CD4-positive, alpha-beta T cell treated with Interleukin-12 subunit alpha and Interleukin-12 subunit beta, for 1 hour (primary cell): ENCODE results near the gene NPAS2.

Source experiments
- DNase-seq: peaks from one replicate; pipeline ENCODE4 v3.0.0-alpha.2; 2020

Gene NPAS2

DNA sequence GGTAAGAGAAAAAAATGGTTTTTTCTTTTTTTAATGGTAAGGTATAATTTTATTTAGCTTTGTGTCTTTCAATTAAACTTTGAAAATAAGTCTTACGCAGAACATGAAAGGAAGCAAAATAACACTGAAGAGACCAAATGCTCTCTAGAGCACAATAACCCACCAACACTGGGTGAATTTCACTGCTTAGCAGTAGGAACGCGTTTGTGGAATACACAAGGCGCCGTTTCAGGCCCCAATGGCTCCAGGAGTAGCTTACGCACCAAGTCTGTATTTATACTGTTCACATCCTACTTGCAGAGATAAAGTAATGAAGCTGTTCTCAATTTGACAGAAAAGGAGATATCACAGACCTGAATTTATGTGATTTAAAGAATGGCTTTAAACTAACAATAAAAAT is 205.6 kb downstream of the NPAS2 start:
- DNase-seq: no peak

DNA sequence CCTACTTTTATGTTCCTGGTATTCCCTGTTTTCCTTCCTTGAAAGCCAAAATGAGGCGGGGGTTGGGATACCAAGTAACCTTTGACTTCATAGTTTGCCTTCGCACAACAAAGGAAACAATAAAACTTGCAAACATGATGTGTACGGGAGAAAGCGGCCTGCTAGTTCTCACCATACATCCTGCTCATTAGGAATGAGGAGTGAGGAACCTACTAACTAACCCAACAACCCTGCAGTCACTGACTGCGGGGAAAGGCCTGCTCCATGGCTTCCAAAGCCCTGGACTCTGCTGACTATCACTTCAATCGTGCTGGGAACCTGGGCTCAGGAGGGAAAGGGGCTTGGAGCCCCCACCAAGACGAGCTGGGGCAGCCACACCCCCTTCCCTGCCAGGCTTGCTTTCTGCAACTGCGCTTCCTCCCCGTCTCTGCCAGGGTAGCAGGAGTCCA is 206.3 kb downstream of the NPAS2 start:
- no peak for DNase-seq

GRCh38 chr2:101026923-101027469 is 207.1 kb downstream of the NPAS2 start:
- no peak for DNase-seq

DNA sequence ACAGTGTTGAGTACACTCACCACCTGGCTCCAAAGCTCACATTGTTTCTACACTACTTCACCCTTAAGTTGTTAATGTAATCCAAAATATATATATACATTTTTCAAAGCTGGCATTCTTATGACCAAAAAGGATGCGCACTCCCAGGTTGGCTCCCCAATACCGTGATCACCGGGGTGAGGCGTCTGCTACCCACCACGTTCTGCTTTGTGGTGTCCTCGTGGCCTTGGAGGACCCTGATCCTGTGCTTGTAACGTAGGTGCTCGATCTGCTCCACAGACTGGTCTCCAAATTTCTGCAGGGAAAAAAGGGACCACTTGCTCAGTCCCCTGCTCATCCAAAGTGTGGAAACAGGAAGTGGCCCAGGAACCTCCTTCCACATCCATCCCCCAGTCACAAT is 207.9 kb downstream of the NPAS2 start:
- DNase-seq: no peak

GRCh38 chr2:101030866-101031554 is 211.1 kb downstream of the NPAS2 start:
- no peak for DNase-seq

DNA sequence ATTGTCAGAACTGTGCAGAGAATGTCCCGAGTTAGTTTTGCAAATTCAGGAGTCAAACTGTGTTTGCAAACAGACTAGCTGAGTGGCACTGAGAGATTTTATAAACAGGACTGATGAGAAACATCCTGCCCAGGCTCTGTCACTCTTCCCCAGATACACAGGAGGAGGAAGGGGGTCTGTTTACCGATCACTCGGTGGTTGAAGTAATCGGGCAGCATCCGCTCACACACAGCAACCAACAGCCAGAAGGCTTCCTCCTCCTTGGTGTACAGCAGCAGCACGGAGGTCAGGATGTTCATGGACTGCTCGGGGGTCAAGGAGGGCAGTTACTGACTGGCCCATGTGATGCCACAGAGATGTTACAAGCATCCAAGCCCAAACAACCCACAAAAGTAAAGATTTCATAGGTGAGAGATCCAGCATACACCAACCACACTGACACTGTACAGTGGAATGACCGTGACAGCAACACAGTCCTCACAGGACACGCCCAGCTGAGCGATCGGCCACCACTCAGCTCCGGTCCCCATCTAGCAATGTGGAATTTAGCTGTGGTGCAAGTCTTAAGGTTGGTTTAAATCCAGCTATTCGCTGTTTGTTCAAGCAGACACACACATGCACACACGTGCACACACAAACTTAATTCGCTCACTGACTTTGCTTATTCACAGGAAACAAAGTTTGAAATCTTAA is 212.3 kb downstream of the NPAS2 start:
- DNase-seq: no peak

- no peak for DNase-seq
Observed at GRCh38 chr2:101036562-101036961, 216.6 kb downstream of the NPAS2 start.

DNA sequence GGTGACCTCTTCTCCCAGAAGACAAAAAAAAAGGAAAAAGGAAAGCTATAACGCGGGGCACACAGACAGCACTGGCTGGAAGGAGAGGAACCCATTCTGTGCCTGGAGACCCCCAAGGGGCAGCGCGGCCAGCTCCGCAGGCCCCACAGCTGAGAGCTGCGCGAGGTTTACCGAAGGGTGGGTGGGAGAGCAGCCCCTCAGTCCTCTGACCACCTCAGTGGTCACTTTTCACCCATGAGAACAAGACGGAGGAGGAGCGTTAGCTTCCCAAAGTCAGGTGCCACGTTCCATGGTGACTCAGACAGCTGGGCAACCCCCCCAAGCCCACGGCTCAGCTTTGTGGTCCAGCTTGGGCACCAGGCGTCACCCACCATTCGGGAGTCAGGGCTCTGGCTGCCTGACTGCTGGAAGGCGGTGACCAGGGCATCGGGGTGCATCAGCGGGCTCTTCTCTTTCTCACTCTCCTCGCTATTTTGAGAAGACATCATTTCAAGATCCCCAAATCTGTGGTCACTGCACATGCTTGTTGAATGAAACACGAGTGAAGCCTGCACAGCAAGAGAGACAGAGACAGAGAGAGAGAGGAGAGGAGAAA is 217.3 kb downstream of the NPAS2 start:
- no peak for DNase-seq

DNA sequence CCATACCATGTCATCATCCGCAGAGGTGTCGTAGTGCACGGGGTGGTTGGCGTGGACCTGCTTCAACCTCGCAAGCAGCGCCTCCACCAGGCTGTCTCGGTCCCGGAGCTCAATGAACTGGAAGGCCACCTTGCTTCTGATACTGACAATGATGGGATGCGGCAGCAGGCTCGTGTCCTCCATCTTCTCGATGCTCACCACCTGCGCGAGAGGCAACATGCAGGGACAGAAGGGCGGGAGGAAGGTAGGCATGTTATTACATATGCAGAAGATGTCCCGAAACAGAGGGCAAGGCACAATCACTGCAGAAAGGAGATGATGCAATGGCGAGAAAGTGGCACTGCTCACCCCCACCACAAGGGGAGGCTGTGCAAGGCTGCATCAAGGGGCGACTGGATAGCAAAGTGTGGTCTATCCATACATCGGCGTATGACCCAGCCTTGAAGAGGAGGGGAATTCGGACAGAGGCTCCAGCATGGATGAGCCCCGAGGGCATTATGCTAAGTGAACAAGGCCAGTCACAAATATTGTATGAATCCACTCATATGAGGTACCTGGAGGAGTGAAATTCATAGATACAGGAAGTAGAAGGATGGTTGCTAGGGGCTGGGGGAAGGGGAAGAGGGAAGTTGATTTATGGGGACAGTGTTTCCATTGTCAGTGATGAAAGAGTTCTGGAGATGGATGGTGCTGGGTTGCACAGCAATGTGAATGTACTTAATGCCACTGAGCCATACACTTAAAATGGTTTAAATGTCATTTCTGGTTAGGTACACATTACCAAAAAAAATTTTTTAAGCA is 218.7 kb downstream of the NPAS2 start:
- no peak for DNase-seq

- DNase-seq: no peak
Observed at GRCh38 chr2:101040072-101040471, 220.1 kb downstream of the NPAS2 start.

- DNase-seq: no peak
Observed at GRCh38 chr2:101040761-101041160, 220.8 kb downstream of the NPAS2 start.

GRCh38 chr2:101041413-101041812 is 221.5 kb downstream of the NPAS2 start:
- DNase-seq: no peak

DNA sequence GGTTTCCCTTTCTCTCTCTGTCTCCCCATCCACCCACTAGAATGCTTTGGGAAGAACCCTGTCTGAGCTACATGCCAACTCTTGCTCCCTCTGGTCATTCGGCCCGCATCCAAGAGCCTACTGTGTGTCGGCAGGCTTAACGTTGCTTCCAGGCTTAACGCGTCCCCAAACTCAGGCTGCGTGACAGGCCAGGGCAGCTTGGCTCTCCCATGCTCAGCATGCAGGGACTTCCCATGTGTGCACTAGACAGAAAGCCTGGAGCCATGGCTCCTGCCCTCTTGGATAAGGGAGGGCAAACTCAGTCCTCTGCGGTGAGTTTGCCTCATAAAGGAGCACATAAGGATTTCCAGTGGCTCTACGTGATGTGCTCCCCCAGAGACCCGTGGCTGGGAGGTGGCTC is 225.4 kb downstream of the NPAS2 start:
- no peak for DNase-seq
